Spleen (tissue), 11 donors: ENCODE data around the gene SINHCAF. TPM values are rescaled to one million over a fixed set of nuclear protein-coding genes. Genes with fewer than 3 reads are reported as not detected.

Experiments used
- DNase-seq: peaks from one replicate; pipeline ENCODE4 v3.0.0-alpha.2; 2020
- H3K27ac ChIP-seq, 8 donors: fragments of 200-600 bp; sonication (generic) in 7 of 8; 1 replicate in 4 of 8; 2 replicates in 4 of 8; pipeline versions ENCODE4 v1.5.0 to v1.8.0; 2016 to 2021; ENCODE audit warnings: inconsistent platforms in 4 of 8, mild to moderate bottlenecking in 4 of 8, moderate library complexity in 1 of 8
- H3K27me3 ChIP-seq, 7 donors: fragments of 200-600 bp; sonication (generic) in 6 of 7; replicated peaks in 1 of 7; 1 replicate in 4 of 7; 2 replicates in 3 of 7; pipeline versions ENCODE4 v1.5.0 to v1.8.0; 2016 to 2021; ENCODE audit warnings: inconsistent platforms in 3 of 7, mild to moderate bottlenecking in 1 of 7
- H3K36me3 ChIP-seq, 6 donors: fragments of 200-600 bp; sonication (generic) in 5 of 6; 1 replicate in 4 of 6; 2 replicates in 2 of 6; pipeline versions ENCODE4 v1.5.0 to v1.8.0; 2016 to 2021; ENCODE audit warnings: inconsistent platforms in 2 of 6
- H3K4me1 ChIP-seq, 6 donors: fragments of 200-600 bp; sonication (generic) in 5 of 6; 1 replicate in 3 of 6; 2 replicates in 3 of 6; pipeline versions ENCODE4 v1.5.0 to v1.8.0; 2016 to 2021; ENCODE audit warnings: inconsistent platforms in 3 of 6
- H3K4me3 ChIP-seq, 8 donors: fragments of 200-600 bp; sonication (generic) in 7 of 8; 1 replicate in 4 of 8; 2 replicates in 4 of 8; pipeline versions ENCODE4 v1.5.0 to v1.8.0; 2016 to 2021; ENCODE audit warnings: inconsistent platforms in 4 of 8, mild to moderate bottlenecking in 4 of 8, moderate library complexity in 2 of 8
- H3K9me3 ChIP-seq, 8 donors: fragments of 200-600 bp; sonication (generic) in 7 of 8; 1 replicate in 4 of 8; 2 replicates in 4 of 8; pipeline versions ENCODE4 v1.5.0 to v1.8.0; 2016 to 2021; ENCODE audit warnings: inconsistent platforms in 4 of 8
- POLR2A ChIP-seq, 3 donors: fragments of 450-650 bp; IDR thresholded peaks; one replicate each; pipeline ENCODE4 v1.5.1; 2017; ENCODE audit warnings: antibody characterized with exemption in 3 of 3, mild to moderate bottlenecking in 1 of 3
- POLR2AphosphoS5 ChIP-seq, 3 donors: sonication (generic); formaldehyde crosslinking; IDR thresholded peaks; one replicate each; pipeline ENCODE4 v1.5.1; 2017; ENCODE audit warnings: antibody characterized with exemption in 3 of 3
- WGBS, 5 donors: extraction: QIAGEN DNeasy Blood & Tissue Kit in 3 of 5; methylation state at CpG; one replicate each; pipeline versions ENCODE4 v1.1.5 to v1.1.7; 2013 to 2018; 5-methylcytosine and 5-hydroxymethylcytosine counted together
- intact Hi-C: fragments of 100-400 bp; cut with DNase I; formaldehyde crosslinking; loops from one replicate; pipeline ENCODE4 v1.15.0; 2023; ENCODE audit warnings: low total_unique reads
- polyA plus RNA-seq, 3 donors: library from polyadenylated mRNA; stranded (reverse); fragments of 200-250 nt; gene quantifications; one replicate each; pipeline ENCODE4 v1.2.1, GENCODE V29; 2013
- total RNA-seq, 7 donors: library from RNA; depleted of rRNA in 3 of 7; stranded (reverse); fragments of >200 nt in 3 of 7; fragmentation: NEBNext Ultra II Directional in 4 of 7; extraction: Animal tissue kit (Norgen Biotek cat#: 25700) in 4 of 7; gene quantifications; one replicate each; pipeline versions ENCODE4 v1.1.0 to v1.2.1, GENCODE V29; 2016 to 2021
- TF ChIP-seq, protein P1 (sequence below), 11 experiments: fragments of 200-600 bp in 7 of 11; fragments of 450-650 bp in 4 of 11; sonication (generic) in 4 of 11; IDR thresholded peaks in 8 of 11; conservative IDR thresholded peaks in 3 of 11; 1 replicate in 7 of 11; 2 replicates in 4 of 11; pipeline versions ENCODE4 v1.4.0 to v1.8.0; 2016 to 2021; ENCODE audit warnings: antibody characterized with exemption in 11 of 11, inconsistent platforms in 4 of 11, mild to moderate bottlenecking in 1 of 11
- donor health status: healthy with polysubstance abuse.
- donor health status: DM: no; HTN: no; CAD: no; lungs with moderate emphysema.
- donor health status: DM: no; HTN: no; CAD: no.
- donor health status: Bipolar disorder and iron deficiency.
- donor health status: healthy.
- donor health status: DM: no; HTN: no; CAD: no.
- donor health status: DM: yes; HTN: yes; CAD: no.

The SINHCAF gene
- total and polyA plus RNA-seq, 10 donors, result 28.4 to 121 (median 55.9) TPM

DNA sequence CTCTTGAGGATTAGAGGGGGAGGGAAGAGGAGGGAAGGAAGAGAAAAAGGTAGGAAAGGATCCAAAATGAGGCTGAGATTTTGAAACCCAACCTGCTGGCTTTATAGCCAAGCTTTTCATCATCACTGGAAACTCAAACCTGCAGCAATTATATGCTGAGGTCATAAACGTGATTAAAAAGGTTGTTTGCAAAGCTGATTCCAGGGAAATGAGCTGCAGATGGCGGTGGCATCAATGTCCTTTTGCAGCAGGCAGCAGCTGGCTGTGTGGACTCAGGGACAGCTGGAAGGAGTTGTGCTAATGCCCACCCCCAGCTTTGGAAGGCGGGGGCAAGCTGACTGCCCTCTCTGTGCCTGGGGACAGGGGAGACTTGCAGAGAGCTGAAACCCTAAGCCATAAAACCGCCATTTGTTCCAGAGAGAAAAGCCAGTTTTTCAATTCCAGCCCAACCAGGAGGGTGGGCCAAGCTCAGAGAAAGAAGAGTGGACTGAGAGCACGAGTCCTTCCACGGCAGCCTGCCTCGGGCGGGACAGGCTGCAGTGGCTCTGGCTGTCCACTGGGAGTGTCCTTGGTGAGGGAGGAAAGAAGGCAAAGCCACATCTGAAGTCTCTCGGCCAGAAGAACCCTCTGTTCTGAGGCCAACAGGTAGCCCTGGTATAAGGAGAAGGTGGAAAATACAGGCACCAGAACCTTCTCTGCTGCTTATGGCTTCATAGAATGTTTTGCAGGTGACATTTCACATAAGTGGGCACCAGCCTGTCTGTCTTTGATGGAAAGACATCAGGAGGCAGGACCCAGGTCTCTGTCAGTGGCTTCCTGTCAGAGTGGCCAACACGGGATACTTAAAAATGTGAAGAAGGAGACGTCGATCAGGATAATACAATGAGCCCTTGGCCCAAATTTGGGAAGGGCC lies 90.7 kb downstream of the SINHCAF start:
- no peak overlapping the region for H3K27ac ChIP-seq
- no peak overlapping the region for H3K4me3 ChIP-seq
- H3K27me3 ChIP-seq, result peaks cover 0 to 69% (median 3%) of the 10 kb centered on the region in 7 donors
- WGBS, 5 donors, result 52 to 64% (median 58%) methylated on average over 12 of the region's 12 CpGs
- no peak for DNase-seq
- no peaks in the 10 kb centered on the region for H3K36me3 ChIP-seq
- TF ChIP-seq POLR2AphosphoS5 (IDR thresholded peaks at IDR 0.05), result no peak
- TF ChIP-seq, protein P1, sequence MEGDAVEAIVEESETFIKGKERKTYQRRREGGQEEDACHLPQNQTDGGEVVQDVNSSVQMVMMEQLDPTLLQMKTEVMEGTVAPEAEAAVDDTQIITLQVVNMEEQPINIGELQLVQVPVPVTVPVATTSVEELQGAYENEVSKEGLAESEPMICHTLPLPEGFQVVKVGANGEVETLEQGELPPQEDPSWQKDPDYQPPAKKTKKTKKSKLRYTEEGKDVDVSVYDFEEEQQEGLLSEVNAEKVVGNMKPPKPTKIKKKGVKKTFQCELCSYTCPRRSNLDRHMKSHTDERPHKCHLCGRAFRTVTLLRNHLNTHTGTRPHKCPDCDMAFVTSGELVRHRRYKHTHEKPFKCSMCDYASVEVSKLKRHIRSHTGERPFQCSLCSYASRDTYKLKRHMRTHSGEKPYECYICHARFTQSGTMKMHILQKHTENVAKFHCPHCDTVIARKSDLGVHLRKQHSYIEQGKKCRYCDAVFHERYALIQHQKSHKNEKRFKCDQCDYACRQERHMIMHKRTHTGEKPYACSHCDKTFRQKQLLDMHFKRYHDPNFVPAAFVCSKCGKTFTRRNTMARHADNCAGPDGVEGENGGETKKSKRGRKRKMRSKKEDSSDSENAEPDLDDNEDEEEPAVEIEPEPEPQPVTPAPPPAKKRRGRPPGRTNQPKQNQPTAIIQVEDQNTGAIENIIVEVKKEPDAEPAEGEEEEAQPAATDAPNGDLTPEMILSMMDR (IDR thresholded peaks at IDR 0.05 in 8 of 11, conservative IDR thresholded peaks at IDR 0.05 in 3 of 11), result peak in 9 of 11 experiments; percentile 18 to 71 (median 50)
- intact Hi-C loops, result no loop called here
- peaks cover 0 to 15% (median 5%) of the 10 kb centered on the region in 8 donors for H3K9me3 ChIP-seq
- peaks cover 0 to 10% (median 0%) of the 10 kb centered on the region in 6 donors for H3K4me1 ChIP-seq

GRCh38 chr12:31234053-31234840 lies 91.7 kb downstream of the SINHCAF start:
- 63 to 82% (median 75%) methylated on average over 14 of the region's 14 CpGs for WGBS, 5 donors
- intact Hi-C loops, result no loop called here
- Histone ChIP-seq H3K4me3 (no peak overlapping the region), H3K9me3 (peaks cover 0 to 15% (median 5%) of the 10 kb centered on the region in 8 donors), H3K27ac (no peak overlapping the region), H3K27me3 (peaks cover 0 to 63% (median 3%) of the 10 kb centered on the region in 7 donors), H3K4me1 (peaks cover 0 to 10% (median 0%) of the 10 kb centered on the region in 6 donors), H3K36me3 (no peaks in the 10 kb centered on the region)
- TF ChIP-seq POLR2AphosphoS5 (IDR thresholded peaks at IDR 0.05) (no peak), POLR2A (IDR thresholded peaks at IDR 0.05) (no peak)
- TF ChIP-seq, protein P1 (IDR thresholded peaks at IDR 0.05 in 8 of 11, conservative IDR thresholded peaks at IDR 0.05 in 3 of 11), result no peak
- DNase-seq, result no peak

- TF ChIP-seq, protein P1 (IDR thresholded peaks at IDR 0.05 in 8 of 11, conservative IDR thresholded peaks at IDR 0.05 in 3 of 11), result no peak
- no peak for TF ChIP-seq POLR2A (IDR thresholded peaks at IDR 0.05)
- no peak for TF ChIP-seq POLR2AphosphoS5 (IDR thresholded peaks at IDR 0.05)
- no peaks in the 10 kb centered on the region for H3K36me3 ChIP-seq
- H3K27me3 ChIP-seq, result peaks cover 0 to 54% (median 3%) of the 10 kb centered on the region in 7 donors
- no peak overlapping the region for H3K4me3 ChIP-seq
- 56 to 80% (median 77%) methylated on average over 5 of the region's 5 CpGs for whole genome bisulfite sequencing, 5 donors
- DNase-seq, result no peak
- intact Hi-C loops, result no loop called here
- no peak overlapping the region for H3K27ac ChIP-seq
- H3K4me1 ChIP-seq, result peaks cover 0 to 5% (median 0%) of the 10 kb centered on the region in 6 donors
- H3K9me3 ChIP-seq, result peaks cover 0 to 15% (median 5%) of the 10 kb centered on the region in 8 donors
Measured at GRCh38 chr12:31233061-31233730, 92.8 kb downstream of the SINHCAF start.
